SK-N-SH treated with all-trans-retinoic acid at 6 μM for 48 hours (cell line): ENCODE measurements around the gene TEAD1.

Experiments used
- TOX ChIP-seq: fragments of 250-450 bp; sonication (Bioruptor Pico); IDR thresholded peaks from 2 replicates; pipeline ENCODE4 v1.8.0; 2021; ENCODE audit warnings: mild to moderate bottlenecking, moderate library complexity, borderline replicate concordance
- ZC3H10 ChIP-seq: fragments of 250-450 bp; sonication (Bioruptor Pico); IDR thresholded peaks from 2 replicates; pipeline ENCODE4 v1.5.1; 2021; ENCODE audit warnings: mild to moderate bottlenecking, moderate library complexity

GRCh38 chr11:12848413-12848812 is 174.2 kb downstream of the TEAD1 start:
- no peak for TF ChIP-seq TOX (CRISPR knock-in tag)
- TF ChIP-seq ZC3H10 = no peak
